BLaER1 (cell line): Measurements from ENCODE around the gene LPAR1.

ENCODE experiments used
- H3K27ac ChIP-seq: shearing (Covaris generic); formaldehyde crosslinking; 2 replicates; pipeline ENCODE4 v1.8.1; 2022
- H3K27me3 ChIP-seq: shearing (Covaris generic); formaldehyde crosslinking; 2 replicates; pipeline ENCODE4 v1.8.1; 2022
- H3K36me3 ChIP-seq: shearing (Covaris generic); formaldehyde crosslinking; 2 replicates; pipeline ENCODE4 v1.8.1; 2022
- H3K4me1 ChIP-seq: shearing (Covaris generic); formaldehyde crosslinking; 2 replicates; pipeline ENCODE4 v1.8.1; 2022
- H3K4me2 ChIP-seq: shearing (Covaris generic); formaldehyde crosslinking; 2 replicates; pipeline ENCODE4 v1.8.1; 2022
- H3K4me3 ChIP-seq: shearing (Covaris generic); formaldehyde crosslinking; 2 replicates; pipeline ENCODE4 v1.8.1; 2022
- H3K9ac ChIP-seq: shearing (Covaris generic); formaldehyde crosslinking; 2 replicates; pipeline ENCODE4 v1.8.1; 2022
- H3K9me3 ChIP-seq: shearing (Covaris generic); formaldehyde crosslinking; 2 replicates; pipeline ENCODE4 v1.8.1; 2022
- H4K20me1 ChIP-seq: shearing (Covaris generic); formaldehyde crosslinking; 2 replicates; pipeline ENCODE4 v1.8.1; 2022
- Cebpa-rat ChIP-seq: shearing (Covaris generic); IDR thresholded peaks from 2 replicates; pipeline ENCODE4 v1.8.1; 2022

The LPAR1 gene

GRCh38 chr9:110933350-110934001, 104.8 kb downstream of the LPAR1 start:
- no peak for TF ChIP-seq Cebpa-rat
- H3K9me3 ChIP-seq: no peaks in the 10 kb centered on the region
- H3K4me1 ChIP-seq: peaks cover 14% of the 10 kb centered on the region
- H3K27me3 ChIP-seq: no peaks in the 10 kb centered on the region
- H3K36me3 ChIP-seq: no peaks in the 10 kb centered on the region
- H3K27ac ChIP-seq: no peak overlapping the region
- H3K9ac ChIP-seq: no peak overlapping the region
- peak overlapping the region; percentile 40 for H3K4me2 ChIP-seq
- no peak overlapping the region for H3K4me3 ChIP-seq
- no peaks in the 10 kb centered on the region for H4K20me1 ChIP-seq

GRCh38 chr9:110932863-110933262, 105.4 kb downstream of the LPAR1 start:
- Histone ChIP-seq H3K9ac (no peak overlapping the region), H3K27me3 (no peaks in the 10 kb centered on the region), H3K27ac (no peak overlapping the region), H4K20me1 (no peaks in the 10 kb centered on the region), H3K4me2 (no peak overlapping the region), H3K9me3 (no peaks in the 10 kb centered on the region), H3K36me3 (no peaks in the 10 kb centered on the region), H3K4me3 (no peak overlapping the region), H3K4me1 (peaks cover 11% of the 10 kb centered on the region)
- TF ChIP-seq Cebpa-rat: no peak

GRCh38 chr9:110928599-110928998, 109.7 kb downstream of the LPAR1 start:
- Histone ChIP-seq H3K4me1 (peaks cover 6% of the 10 kb centered on the region), H3K36me3 (no peaks in the 10 kb centered on the region), H3K27me3 (no peaks in the 10 kb centered on the region), H3K9me3 (no peaks in the 10 kb centered on the region), H3K4me3 (no peak overlapping the region), H3K4me2 (no peak overlapping the region), H3K9ac (no peak overlapping the region), H4K20me1 (no peaks in the 10 kb centered on the region), H3K27ac (no peak overlapping the region)
- no peak for TF ChIP-seq Cebpa-rat

- Histone ChIP-seq H3K4me1 (no peaks in the 10 kb centered on the region), H3K4me2 (no peak overlapping the region), H3K4me3 (no peak overlapping the region), H3K27ac (no peak overlapping the region), H3K9ac (no peak overlapping the region), H3K27me3 (no peaks in the 10 kb centered on the region), H3K36me3 (no peaks in the 10 kb centered on the region), H4K20me1 (no peaks in the 10 kb centered on the region), H3K9me3 (no peaks in the 10 kb centered on the region)
- TF ChIP-seq Cebpa-rat: no peak
Observed at GRCh38 chr9:110926828-110927487, 111.3 kb downstream of the LPAR1 start.

- Histone ChIP-seq H3K27ac (no peak overlapping the region), H3K27me3 (no peaks in the 10 kb centered on the region), H3K4me1 (no peaks in the 10 kb centered on the region), H3K9ac (no peak overlapping the region), H3K9me3 (no peaks in the 10 kb centered on the region), H3K4me3 (no peak overlapping the region), H3K36me3 (no peaks in the 10 kb centered on the region), H4K20me1 (no peaks in the 10 kb centered on the region), H3K4me2 (no peak overlapping the region)
- no peak for TF ChIP-seq Cebpa-rat
Observed at GRCh38 chr9:110923601-110924000, 114.7 kb downstream of the LPAR1 start.

GRCh38 chr9:110922145-110922544, 116.1 kb downstream of the LPAR1 start:
- Histone ChIP-seq H3K36me3 (no peaks in the 10 kb centered on the region), H3K27me3 (no peaks in the 10 kb centered on the region), H3K27ac (no peak overlapping the region), H3K4me3 (no peak overlapping the region), H3K4me1 (no peaks in the 10 kb centered on the region), H3K4me2 (no peak overlapping the region), H3K9me3 (no peaks in the 10 kb centered on the region), H3K9ac (no peak overlapping the region), H4K20me1 (no peaks in the 10 kb centered on the region)
- no peak for TF ChIP-seq Cebpa-rat

GRCh38 chr9:110921705-110922104, 116.6 kb downstream of the LPAR1 start:
- Histone ChIP-seq H3K9ac (no peak overlapping the region), H3K9me3 (no peaks in the 10 kb centered on the region), H3K4me2 (no peak overlapping the region), H4K20me1 (no peaks in the 10 kb centered on the region), H3K4me3 (no peak overlapping the region), H3K36me3 (no peaks in the 10 kb centered on the region), H3K27me3 (no peaks in the 10 kb centered on the region), H3K27ac (no peak overlapping the region), H3K4me1 (no peaks in the 10 kb centered on the region)
- TF ChIP-seq Cebpa-rat: no peak

- H3K4me3 ChIP-seq: no peak overlapping the region
- H3K27ac ChIP-seq: no peak overlapping the region
- no peak for TF ChIP-seq Cebpa-rat
- no peaks in the 10 kb centered on the region for H4K20me1 ChIP-seq
- H3K9ac ChIP-seq: no peak overlapping the region
- H3K36me3 ChIP-seq: no peaks in the 10 kb centered on the region
- no peaks in the 10 kb centered on the region for H3K9me3 ChIP-seq
- no peaks in the 10 kb centered on the region for H3K27me3 ChIP-seq
- no peak overlapping the region for H3K4me2 ChIP-seq
- H3K4me1 ChIP-seq: no peaks in the 10 kb centered on the region
Observed at GRCh38 chr9:110919609-110920008, 118.7 kb downstream of the LPAR1 start.

GRCh38 chr9:110919050-110919435, 119.2 kb downstream of the LPAR1 start:
- Histone ChIP-seq H4K20me1 (no peaks in the 10 kb centered on the region), H3K27ac (no peak overlapping the region), H3K4me2 (no peak overlapping the region), H3K4me1 (no peaks in the 10 kb centered on the region), H3K36me3 (no peaks in the 10 kb centered on the region), H3K9me3 (peaks cover 5% of the 10 kb centered on the region), H3K4me3 (no peak overlapping the region), H3K9ac (no peak overlapping the region), H3K27me3 (no peaks in the 10 kb centered on the region)
- no peak for TF ChIP-seq Cebpa-rat

- no peak for TF ChIP-seq Cebpa-rat
- H4K20me1 ChIP-seq: no peaks in the 10 kb centered on the region
- no peaks in the 10 kb centered on the region for H3K27me3 ChIP-seq
- H3K36me3 ChIP-seq: no peaks in the 10 kb centered on the region
- H3K27ac ChIP-seq: no peak overlapping the region
- no peak overlapping the region for H3K9ac ChIP-seq
- H3K9me3 ChIP-seq: peaks cover 9% of the 10 kb centered on the region
- no peak overlapping the region for H3K4me2 ChIP-seq
- no peak overlapping the region for H3K4me3 ChIP-seq
- no peaks in the 10 kb centered on the region for H3K4me1 ChIP-seq
Observed at GRCh38 chr9:110918316-110919049, 119.8 kb downstream of the LPAR1 start.
